ENCODE data around the gene URGCP. TPM values are rescaled to one million over a fixed set of nuclear protein-coding genes. Genes with fewer than 3 reads are reported as not detected.

The URGCP gene
- polyA plus RNA-seq, 1 of the 3 experiments (the other 2 are of a cell fraction) = 22.9 TPM

DNA sequence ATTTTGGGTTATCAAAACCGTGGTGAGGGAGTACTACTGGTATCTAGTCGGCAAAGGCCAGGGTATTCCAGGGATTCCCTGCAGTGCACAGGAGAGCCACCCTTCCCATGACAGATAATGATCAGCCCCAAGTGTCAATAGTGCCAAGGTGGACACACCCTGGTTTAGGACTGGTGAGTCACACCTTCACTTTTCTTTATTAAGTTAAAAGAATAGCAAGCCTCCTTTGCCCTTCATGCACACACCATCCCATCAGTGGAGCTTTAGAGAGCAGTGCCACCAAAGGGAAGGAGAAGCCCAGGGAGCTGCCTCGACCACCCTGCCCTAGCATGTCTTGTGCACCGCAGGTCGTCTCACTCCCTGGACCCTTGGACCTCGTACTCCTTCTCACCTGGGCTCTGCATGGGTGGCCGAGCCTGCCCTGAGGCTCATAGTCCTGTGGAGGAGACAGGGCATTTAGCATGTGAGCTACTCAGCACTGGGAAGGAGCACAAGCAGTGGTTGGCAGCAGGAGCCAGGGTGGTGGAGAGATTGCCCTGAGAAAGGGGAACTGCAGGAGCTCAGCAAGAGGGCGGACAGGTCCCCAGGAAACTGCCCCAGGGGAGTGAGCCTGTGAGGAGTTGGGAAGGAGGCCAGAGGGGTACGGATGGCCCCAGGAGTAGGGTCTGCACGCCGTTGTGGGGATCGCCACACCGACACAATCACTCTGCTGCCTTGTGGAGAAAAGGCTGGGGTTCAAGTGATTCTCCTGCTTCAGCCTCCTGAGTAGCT is 37.2 kb upstream of the URGCP start:
- CTCF ChIA-PET = interaction anchor here (0.6 to 3.3 kb wide), 11 partner anchors 9 to 361 kb away, joined by 3 to 45 read pairs (median 5); partner anchors contain the start of genes MRPS24 and STK17A
- H3F3A ChIP-seq (replicated peaks; ENCODE audit: insufficient read depth) = no peaks in the 10 kb centered on the region
- H3K27me3 ChIP-seq (ENCODE audit: insufficient read depth) = no peaks in the 10 kb centered on the region
- H3K4me3 ChIP-seq (ENCODE audit: low read depth in 2 of 2, low read length in 1 of 2) = no peak overlapping the region
- no peak overlapping the region for H3K4me2 ChIP-seq
- WGBS (ENCODE audit: low lambda C conversion rate) = 86% methylated on average over 13 of the region's 13 CpGs
- H3K4me1 ChIP-seq (ENCODE audit: control insufficient read depth in 1 of 2, insufficient read depth in 2 of 2, low read depth in 1 of 2, low read length in 1 of 2) = peaks cover 0 to 19% of the 10 kb centered on the region in 2 experiments; a peak in 2 of 4 replicates
- H2AFZ ChIP-seq (ENCODE audit: low read depth) = no peak overlapping the region
- H3K36me3 ChIP-seq (replicated peaks in 1 of 2; ENCODE audit: control insufficient read depth in 1 of 2, insufficient read depth in 2 of 2, low read length in 1 of 2) = peaks cover under 1 to 2% of the 10 kb centered on the region in 2 experiments
- DNase-seq = no peak
- TF ChIP-seq ELF1 (IDR thresholded peaks at IDR 0.05) = no peak
- H3K9ac ChIP-seq = no peak overlapping the region
- POLR2A ChIA-PET = interaction anchor here (0.6 to 0.8 kb wide), 2 partner anchors 10 to 15 kb away, joined by 3 read pairs; no protein-coding TSS in a partner anchor
- no peak overlapping the region; a peak in 1 of 4 replicates for H3K27ac ChIP-seq (ENCODE audit: low read depth in 2 of 2, low read length in 1 of 2)
- no peaks in the 10 kb centered on the region for H3K79me2 ChIP-seq (ENCODE audit: insufficient read depth)
- no peaks in the 10 kb centered on the region for H4K20me1 ChIP-seq (ENCODE audit: insufficient read depth)
- H3K9me3 ChIP-seq = no peaks in the 10 kb centered on the region
- H3K9me2 ChIP-seq = no peaks in the 10 kb centered on the region

- 85% methylated on average over 3 of the region's 3 CpGs for WGBS (ENCODE audit: low lambda C conversion rate)
- Histone ChIP-seq H3K9ac (no peak overlapping the region), H3F3A (replicated peaks; ENCODE audit: insufficient read depth) (no peaks in the 10 kb centered on the region), H3K27me3 (ENCODE audit: insufficient read depth) (no peaks in the 10 kb centered on the region), H3K9me3 (no peaks in the 10 kb centered on the region), H3K79me2 (ENCODE audit: insufficient read depth) (no peaks in the 10 kb centered on the region), H4K20me1 (ENCODE audit: insufficient read depth) (no peaks in the 10 kb centered on the region), H3K4me3 (ENCODE audit: low read depth in 2 of 2, low read length in 1 of 2) (no peak overlapping the region), H3K9me2 (no peaks in the 10 kb centered on the region), H3K36me3 (replicated peaks in 1 of 2; ENCODE audit: control insufficient read depth in 1 of 2, insufficient read depth in 2 of 2, low read length in 1 of 2) (no peaks in the 10 kb centered on the region), H2AFZ (ENCODE audit: low read depth) (no peak overlapping the region), H3K4me2 (no peak overlapping the region), H3K4me1 (ENCODE audit: control insufficient read depth in 1 of 2, insufficient read depth in 2 of 2, low read depth in 1 of 2, low read length in 1 of 2) (peaks cover 0 to 25% of the 10 kb centered on the region in 2 experiments; a peak in 2 of 4 replicates), H3K27ac (ENCODE audit: low read depth in 2 of 2, low read length in 1 of 2) (no peak overlapping the region)
- ChIA-PET CTCF (interaction anchor here (1.2 to 3.3 kb wide), 12 partner anchors 8 to 360 kb away, joined by 3 to 45 read pairs (median 5); partner anchors contain the start of genes MRPS24 and STK17A), POLR2A (interaction anchor here (0.6 kb wide), 1 partner anchor 14 kb away, joined by 3 read pairs; no protein-coding TSS in a partner anchor)
- DNase-seq = no peak
- TF ChIP-seq RAD21 (IDR thresholded peaks at IDR 0.05; ENCODE audit: low read length) = peak; percentile 58
- TF ChIP-seq SMC3 (IDR thresholded peaks at IDR 0.05; ENCODE audit: low read depth, low read length) = peak; percentile 21; the same call in 1 of the 2 replicates
- TF ChIP-seq TCF12 (IDR thresholded peaks at IDR 0.05) = no peak
- peak; percentile 21; the same call in 1 of the 2 replicates for TF ChIP-seq CTCF (IDR thresholded peaks at IDR 0.05)
- no peak for TF ChIP-seq SIN3A (IDR thresholded peaks at IDR 0.05; ENCODE audit: borderline replicate concordance, low read depth, low read length)
- no peak for TF ChIP-seq RXRA (IDR thresholded peaks at IDR 0.05; ENCODE audit: borderline replicate concordance, low read depth)
Observed at GRCh38 chr7:43942997-43943396, 36.6 kb upstream of the URGCP start.

GRCh38 chr7:43942250-43942649 is 35.9 kb upstream of the URGCP start:
- no peaks in the 10 kb centered on the region for H3K36me3 ChIP-seq (replicated peaks in 1 of 2; ENCODE audit: control insufficient read depth in 1 of 2, insufficient read depth in 2 of 2, low read length in 1 of 2)
- H3K9ac ChIP-seq = no peak overlapping the region
- 67% methylated on average over 3 of the region's 3 CpGs for WGBS (ENCODE audit: low lambda C conversion rate)
- H4K20me1 ChIP-seq (ENCODE audit: insufficient read depth) = no peaks in the 10 kb centered on the region
- no peak overlapping the region for H2AFZ ChIP-seq (ENCODE audit: low read depth)
- no peak overlapping the region for H3K4me2 ChIP-seq
- TF ChIP-seq FOSL2 (IDR thresholded peaks at IDR 0.05; ENCODE audit: borderline replicate concordance, low read depth) (no peak), SIN3A (IDR thresholded peaks at IDR 0.05; ENCODE audit: borderline replicate concordance, low read depth, low read length) (no peak), SMC3 (IDR thresholded peaks at IDR 0.05; ENCODE audit: low read depth, low read length) (no peak), TAF1 (IDR thresholded peaks at IDR 0.05; ENCODE audit: borderline replicate concordance, low read depth, low read length) (no peak)
- POLR2A ChIA-PET = no interaction called here
- CTCF ChIA-PET = interaction anchor here (1.2 to 1.8 kb wide), 6 partner anchors 13 to 359 kb away, joined by 3 to 9 read pairs (median 4); partner anchors contain the start of genes MRPS24 and STK17A
- H3K4me1 ChIP-seq (ENCODE audit: control insufficient read depth in 1 of 2, insufficient read depth in 2 of 2, low read depth in 1 of 2, low read length in 1 of 2) = peaks cover 0 to 30% of the 10 kb centered on the region in 2 experiments; a peak in 2 of 4 replicates
- no peaks in the 10 kb centered on the region for H3F3A ChIP-seq (replicated peaks; ENCODE audit: insufficient read depth)
- no peaks in the 10 kb centered on the region for H3K9me2 ChIP-seq
- no peak for DNase-seq
- no peaks in the 10 kb centered on the region for H3K27me3 ChIP-seq (ENCODE audit: insufficient read depth)
- no peaks in the 10 kb centered on the region for H3K9me3 ChIP-seq
- no peak overlapping the region for H3K27ac ChIP-seq (ENCODE audit: low read depth in 2 of 2, low read length in 1 of 2)
- no peak overlapping the region for H3K4me3 ChIP-seq (ENCODE audit: low read depth in 2 of 2, low read length in 1 of 2)
- no peaks in the 10 kb centered on the region for H3K79me2 ChIP-seq (ENCODE audit: insufficient read depth)

All from SK-N-SH (cell line).